Effector memory CD4-positive, alpha-beta T cell (primary cell): ENCODE measurements around the gene CEACAM19.
A peak's percentile ranks its signal among the peaks of the same experiment; 100 is the strongest.

Experiments used
- DNase-seq, 3 donors: peaks; one replicate each; pipeline ENCODE4 v3.0.0-alpha.2; 2020
- H3K27ac ChIP-seq: 2 replicates; pipeline ENCODE4 v1.7.0; 2013; ENCODE audit warnings: mild to moderate bottlenecking, low read length, moderate library complexity; ENCODE audit not compliant: insufficient read depth, poor library complexity, severe bottlenecking
- H3K27me3 ChIP-seq: replicated peaks from 2 replicates; pipeline ENCODE4 v1.7.0; 2013; ENCODE audit warnings: mild to moderate bottlenecking, low read length; ENCODE audit not compliant: insufficient read depth, control insufficient read depth, poor library complexity, severe bottlenecking
- H3K36me3 ChIP-seq: 2 replicates; pipeline ENCODE4 v1.7.0; 2013; ENCODE audit warnings: mild to moderate bottlenecking, low read length, moderate library complexity; ENCODE audit not compliant: control insufficient read depth, insufficient read depth
- H3K4me1 ChIP-seq: 2 replicates; pipeline ENCODE4 v1.7.0; 2013; ENCODE audit warnings: low read length, mild to moderate bottlenecking; ENCODE audit not compliant: control insufficient read depth, insufficient read depth, poor library complexity, severe bottlenecking
- H3K4me3 ChIP-seq: 2 replicates; pipeline ENCODE4 v1.7.0; 2013; ENCODE audit warnings: low read length, low read depth, mild to moderate bottlenecking; ENCODE audit not compliant: insufficient read depth, poor library complexity, severe bottlenecking
- H3K9me3 ChIP-seq: 2 replicates; pipeline ENCODE4 v1.7.0; 2013; ENCODE audit warnings: mild to moderate bottlenecking, low read length, moderate library complexity; ENCODE audit not compliant: control insufficient read depth

CEACAM19 gene

DNA sequence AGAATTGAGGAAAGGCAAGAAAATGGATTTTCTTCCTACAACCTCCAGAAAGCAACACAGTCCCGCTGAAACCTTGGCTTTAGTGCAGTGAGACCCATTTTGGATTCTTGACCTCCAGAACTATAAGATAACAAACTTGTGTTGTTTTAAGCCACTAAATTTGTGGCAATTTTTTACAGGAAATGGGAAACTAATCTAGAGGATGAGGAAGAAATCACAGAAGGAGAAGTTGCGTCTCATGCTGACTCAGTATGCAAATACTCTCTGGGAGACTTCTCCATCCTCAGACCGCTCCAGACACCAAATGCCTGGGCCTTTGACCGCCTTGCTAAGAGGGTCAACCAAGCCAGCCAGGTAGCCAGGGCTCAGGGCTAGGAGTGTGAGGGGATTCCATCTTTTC lies 14.6 kb downstream of the CEACAM19 start:
- no peaks in the 10 kb centered on the region for H3K4me1 ChIP-seq
- H3K36me3 ChIP-seq, result no peaks in the 10 kb centered on the region
- no peaks in the 10 kb centered on the region for H3K27me3 ChIP-seq
- H3K9me3 ChIP-seq, result no peaks in the 10 kb centered on the region
- DNase-seq, result no peak
- H3K4me3 ChIP-seq, result no peak overlapping the region
- no peak overlapping the region for H3K27ac ChIP-seq

DNA sequence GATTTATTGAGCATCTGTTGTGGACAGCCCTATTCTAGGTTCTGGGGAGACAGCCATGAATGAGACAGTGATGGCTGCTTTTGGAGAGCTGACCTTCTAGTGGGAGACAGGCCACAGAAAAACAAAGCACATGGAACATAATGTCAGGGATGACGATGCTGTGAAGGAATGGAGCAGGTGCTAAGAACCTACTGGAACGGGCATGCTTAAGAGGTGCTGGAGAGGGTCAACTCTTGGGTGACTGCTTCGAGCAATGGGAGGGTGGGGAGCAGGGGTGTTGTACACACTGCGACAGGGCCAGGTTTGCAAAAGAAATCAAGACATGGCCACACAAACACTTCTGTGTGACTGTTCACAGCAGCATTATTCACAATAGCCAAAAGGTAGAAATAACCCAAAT lies 15.6 kb downstream of the CEACAM19 start:
- no peaks in the 10 kb centered on the region for H3K27me3 ChIP-seq
- H3K4me1 ChIP-seq, result peaks cover 4% of the 10 kb centered on the region
- H3K4me3 ChIP-seq, result no peak overlapping the region
- no peak overlapping the region for H3K27ac ChIP-seq
- DNase-seq, result no peak
- no peaks in the 10 kb centered on the region for H3K36me3 ChIP-seq
- H3K9me3 ChIP-seq, result no peaks in the 10 kb centered on the region

DNA sequence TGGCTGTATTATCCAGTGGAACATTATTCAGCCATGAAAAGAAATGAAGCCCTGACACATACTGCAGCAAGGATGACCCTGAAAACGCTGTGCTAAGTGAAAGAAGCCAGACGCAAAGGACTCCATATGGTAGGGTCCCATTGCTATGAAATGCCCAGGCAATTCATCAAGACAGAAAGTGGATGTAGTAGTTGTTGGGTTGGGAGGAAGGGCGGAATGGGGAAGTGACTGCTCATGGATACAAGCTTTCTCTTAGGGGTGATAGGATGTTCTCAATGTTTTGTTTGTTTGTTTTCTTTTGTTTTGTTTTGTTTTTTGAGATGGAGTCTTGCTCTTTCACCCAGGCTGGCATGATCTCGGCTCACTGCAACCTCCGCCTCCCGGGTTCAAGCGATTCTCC lies 16.6 kb downstream of the CEACAM19 start:
- no peaks in the 10 kb centered on the region for H3K27me3 ChIP-seq
- H3K36me3 ChIP-seq, result no peaks in the 10 kb centered on the region
- no peaks in the 10 kb centered on the region for H3K9me3 ChIP-seq
- no peak overlapping the region for H3K4me3 ChIP-seq
- H3K4me1 ChIP-seq, result peaks cover 14% of the 10 kb centered on the region
- DNase-seq, result no peak
- no peak overlapping the region for H3K27ac ChIP-seq

DNA sequence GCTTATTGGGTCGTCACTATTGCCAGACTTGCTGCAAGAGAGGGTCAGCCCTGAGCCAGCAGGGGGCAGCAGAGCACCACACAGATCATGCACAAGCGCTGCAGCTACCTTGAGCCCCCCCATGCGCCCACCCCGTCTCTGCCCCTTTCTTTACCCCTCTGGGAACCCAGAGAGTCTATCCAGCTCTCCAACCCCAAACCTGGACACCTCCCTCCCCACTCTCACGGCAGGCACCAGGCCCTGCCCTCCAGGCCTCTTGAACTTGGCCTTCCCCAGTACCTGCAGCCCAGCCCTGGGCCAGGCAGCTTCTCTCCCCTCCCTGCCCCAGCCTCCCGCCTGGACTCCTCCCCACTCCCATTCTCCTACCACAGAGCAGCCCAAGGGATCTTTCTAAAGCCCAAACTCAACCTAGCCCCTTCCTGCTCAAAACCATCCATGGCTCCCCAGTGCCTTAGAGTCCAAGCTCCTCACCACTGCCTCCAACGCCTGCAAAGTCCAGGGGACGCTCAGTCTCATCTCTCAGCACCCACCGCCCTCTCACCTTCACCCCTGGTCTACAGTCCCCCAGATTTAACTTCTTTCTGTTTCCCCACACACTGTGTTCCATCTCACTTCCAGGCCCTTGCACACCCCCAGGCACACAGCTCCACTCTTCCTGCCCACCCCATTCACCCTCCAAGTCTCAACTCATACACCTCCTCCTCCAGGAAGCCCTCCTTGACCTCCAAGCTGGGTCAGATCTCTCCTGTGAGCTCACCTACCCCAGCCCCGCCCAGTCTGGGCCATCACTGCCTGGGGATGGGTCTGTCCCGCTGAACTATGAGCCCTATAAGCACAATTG lies 18.2 kb downstream of the CEACAM19 start:
- peak; percentile 37 to 66 (median 58) for DNase-seq
- Histone ChIP-seq H3K4me1 (peaks cover 14% of the 10 kb centered on the region), H3K27me3 (no peaks in the 10 kb centered on the region), H3K4me3 (no peak overlapping the region), H3K36me3 (no peaks in the 10 kb centered on the region), H3K27ac (no peak overlapping the region), H3K9me3 (no peaks in the 10 kb centered on the region)

DNA sequence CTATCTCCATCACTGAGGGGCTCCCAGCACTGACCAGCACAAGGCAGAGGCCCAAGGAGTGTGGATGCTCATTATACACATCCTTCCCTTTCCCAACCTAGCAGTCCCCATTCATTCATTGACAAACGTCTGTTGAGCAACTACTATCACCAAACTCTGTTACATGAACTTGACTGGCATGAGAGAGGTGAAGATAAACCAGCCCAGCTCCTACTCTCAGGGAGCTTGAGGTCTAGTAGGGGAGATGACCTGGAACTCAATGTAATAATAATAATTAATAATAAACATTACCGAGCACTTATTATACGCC lies 18.8 kb downstream of the CEACAM19 start:
- Histone ChIP-seq H3K27ac (no peak overlapping the region), H3K4me1 (peaks cover 14% of the 10 kb centered on the region), H3K9me3 (no peaks in the 10 kb centered on the region), H3K36me3 (no peaks in the 10 kb centered on the region), H3K4me3 (no peak overlapping the region), H3K27me3 (no peaks in the 10 kb centered on the region)
- no peak for DNase-seq

DNA sequence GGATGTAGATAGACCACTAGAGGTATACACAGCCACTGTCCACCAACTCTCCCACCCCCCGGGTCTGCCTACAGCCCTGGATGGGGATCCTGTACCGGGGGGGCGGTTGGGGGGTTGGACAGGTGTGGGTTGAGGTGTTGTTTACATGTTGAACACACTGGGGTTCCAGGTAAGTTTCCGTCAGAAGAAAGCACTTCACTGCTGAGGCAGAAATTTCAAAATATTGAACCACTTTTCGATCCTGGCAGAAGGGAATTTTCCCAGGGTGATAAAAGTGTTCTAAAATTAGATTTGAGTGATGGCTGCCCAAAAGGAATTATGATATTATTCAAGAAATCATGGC lies 21.1 kb downstream of the CEACAM19 start:
- H3K27ac ChIP-seq, result peak overlapping the region; percentile 76
- no peak for DNase-seq
- peaks cover 14% of the 10 kb centered on the region for H3K4me1 ChIP-seq
- no peaks in the 10 kb centered on the region for H3K36me3 ChIP-seq
- H3K4me3 ChIP-seq, result peak overlapping the region; percentile 36
- no peaks in the 10 kb centered on the region for H3K27me3 ChIP-seq
- H3K9me3 ChIP-seq, result no peaks in the 10 kb centered on the region

DNA sequence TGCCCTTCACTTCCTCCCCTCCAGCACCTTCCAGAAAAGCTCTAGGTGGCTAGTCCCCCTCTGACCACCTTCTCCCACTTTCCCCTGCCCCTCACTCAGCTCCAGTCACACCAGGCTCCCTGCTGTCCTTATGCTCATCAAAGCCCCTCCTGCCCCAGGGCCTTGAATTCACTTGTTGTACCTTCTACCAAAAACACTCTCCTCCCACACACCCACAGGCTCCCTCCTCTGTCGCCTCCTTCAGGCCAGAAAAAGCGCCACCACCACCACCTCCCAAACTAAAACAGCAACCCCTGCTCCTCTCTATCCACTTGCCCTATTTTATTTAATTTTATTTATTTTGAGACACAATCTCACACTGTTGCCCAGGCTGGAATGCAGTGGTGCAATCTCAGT lies 22.9 kb downstream of the CEACAM19 start:
- no peak overlapping the region for H3K4me3 ChIP-seq
- H3K9me3 ChIP-seq, result no peaks in the 10 kb centered on the region
- no peaks in the 10 kb centered on the region for H3K27me3 ChIP-seq
- H3K27ac ChIP-seq, result no peak overlapping the region
- no peak for DNase-seq
- H3K36me3 ChIP-seq, result no peaks in the 10 kb centered on the region
- peaks cover 14% of the 10 kb centered on the region for H3K4me1 ChIP-seq

DNA sequence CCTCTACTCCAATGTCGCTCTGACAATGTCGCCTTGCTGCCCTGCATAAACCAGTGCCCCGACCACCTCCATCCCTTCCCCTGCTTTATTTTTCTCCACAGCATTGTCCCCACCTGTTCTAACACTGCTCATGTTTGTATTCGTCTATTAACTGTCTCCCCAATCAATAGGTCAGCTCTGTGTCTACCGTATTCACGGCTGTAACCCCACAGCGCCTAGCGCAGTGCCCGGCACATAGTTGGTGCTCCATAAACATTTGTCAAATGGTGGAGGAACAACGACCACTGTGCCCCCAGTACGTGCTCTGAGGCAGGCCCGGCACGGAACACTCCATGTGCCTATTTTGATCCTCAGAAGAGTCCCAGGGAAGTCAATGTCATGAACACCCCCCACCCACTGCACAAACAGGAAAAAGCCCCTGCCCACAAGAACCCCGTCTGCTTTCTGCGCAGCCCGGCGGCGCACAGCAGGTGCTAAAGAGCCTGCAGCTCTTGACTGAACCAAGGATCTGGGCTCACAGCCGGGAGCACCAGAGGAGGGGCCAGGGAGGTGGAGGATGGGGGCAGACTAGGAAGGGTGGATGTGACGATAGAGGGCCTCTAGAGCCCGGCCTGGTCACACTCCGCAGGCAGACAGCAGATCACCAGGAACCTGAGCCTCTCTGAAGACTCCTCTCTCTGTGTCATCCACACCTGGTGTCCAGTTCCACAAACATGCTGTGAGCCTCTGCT lies 25.8 kb downstream of the CEACAM19 start:
- peaks cover 8% of the 10 kb centered on the region for H3K4me1 ChIP-seq
- H3K36me3 ChIP-seq, result no peaks in the 10 kb centered on the region
- DNase-seq, result no peak
- no peak overlapping the region for H3K27ac ChIP-seq
- H3K27me3 ChIP-seq, result no peaks in the 10 kb centered on the region
- H3K9me3 ChIP-seq, result no peaks in the 10 kb centered on the region
- no peak overlapping the region for H3K4me3 ChIP-seq

DNA sequence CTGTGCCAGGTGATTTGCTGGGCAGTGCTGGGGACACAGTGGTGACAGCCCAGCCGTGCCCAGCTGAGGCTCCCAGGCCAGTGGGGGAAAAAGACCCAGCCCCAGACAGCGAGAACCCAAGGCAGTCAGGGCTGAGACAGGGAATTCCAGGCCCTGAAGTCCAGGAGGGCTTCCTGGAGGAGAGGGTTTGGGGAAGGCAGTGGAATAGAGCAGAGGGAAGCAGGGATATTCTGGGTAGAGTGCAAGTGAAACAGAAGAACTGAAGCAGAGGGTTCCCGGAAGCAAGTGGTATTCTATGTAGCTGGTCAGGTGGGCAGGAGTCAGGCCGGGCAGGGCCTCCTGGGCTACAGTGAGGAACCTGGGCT lies 26.4 kb downstream of the CEACAM19 start:
- Histone ChIP-seq H3K4me3 (no peak overlapping the region), H3K36me3 (no peaks in the 10 kb centered on the region), H3K4me1 (peaks cover 2% of the 10 kb centered on the region), H3K27ac (no peak overlapping the region), H3K9me3 (no peaks in the 10 kb centered on the region), H3K27me3 (no peaks in the 10 kb centered on the region)
- DNase-seq, result no peak

DNA sequence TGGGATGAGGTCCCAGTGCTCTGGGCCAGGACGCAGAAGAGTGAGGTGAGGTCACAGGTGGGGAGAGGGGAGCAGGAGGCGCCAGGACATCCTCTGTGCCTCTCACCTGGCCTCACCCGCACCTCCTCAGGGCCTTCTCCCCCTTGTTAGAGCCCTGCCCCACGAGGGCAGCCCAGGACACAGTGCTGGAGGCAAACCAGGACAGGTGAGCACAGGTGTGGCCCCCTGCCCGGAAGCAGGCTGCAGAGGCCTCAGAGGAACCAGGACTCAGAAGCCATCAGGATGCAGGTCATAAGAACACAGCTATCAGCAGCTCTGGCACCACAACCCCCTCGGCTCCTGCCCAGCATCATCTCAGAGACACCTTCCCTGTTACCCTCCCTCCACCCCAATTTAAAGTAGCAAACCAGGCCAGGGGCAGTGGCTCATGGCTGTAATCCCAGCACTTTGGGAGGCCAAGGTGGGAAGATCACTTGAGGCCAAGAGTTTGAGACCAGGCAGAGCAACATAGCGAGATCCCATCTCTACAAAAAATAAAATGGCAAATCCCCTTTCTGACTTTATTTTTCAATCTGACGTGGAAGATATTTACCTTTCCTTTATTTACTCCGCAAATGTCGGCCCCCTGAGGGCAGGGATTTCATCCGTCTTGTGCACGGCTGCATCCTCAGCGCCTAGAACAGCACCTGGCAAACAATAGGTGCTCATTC lies 27.4 kb downstream of the CEACAM19 start, which contains the start of gene CEACAM16:
Gene CEACAM16 (plus strand): TSS at position 660 of the 710 bp plus-strand sequence. CDS start 2,306 bp downstream, outside the sequence.
- Histone ChIP-seq H3K4me1 (no peaks in the 10 kb centered on the region), H3K9me3 (no peaks in the 10 kb centered on the region), H3K4me3 (no peak within 1 kb of the TSS), H3K36me3 (no peaks in the 10 kb centered on the region), H3K27ac (no peak within 1 kb of the TSS), H3K27me3 (no peaks in the 10 kb centered on the region)
- DNase-seq, result no peak
